Measurements from ENCODE around the gene TXNDC9.
"Not testable (repeated sequence)": the region's sequence is repeated elsewhere in the genome, so short reads cannot be mapped to it uniquely, and the experiment has no call there.

Gene TXNDC9

GRCh38 chr2:99335911-99336803 is at the start of gene TXNDC9:
TSS of gene TXNDC9 (minus strand) at chr2:99336333. CDS start at chr2:99333210, 3,123 bp downstream.
- peak; percentile 98 for DNase-seq

- DNase-seq: no peak
Measured at GRCh38 chr2:99382143-99382542, 46.0 kb upstream of the TXNDC9 start.

GRCh38 chr2:99380376-99381010 is 44.4 kb upstream of the TXNDC9 start:
- DNase-seq: no peak

GRCh38 chr2:99377879-99378278 is 41.7 kb upstream of the TXNDC9 start:
- DNase-seq: no peak

- DNase-seq: no peak
Measured at GRCh38 chr2:99376254-99376864, 40.2 kb upstream of the TXNDC9 start.

- DNase-seq: no peak
Measured at GRCh38 chr2:99374747-99375146, 38.6 kb upstream of the TXNDC9 start.

GRCh38 chr2:99373144-99373543 is 37.0 kb upstream of the TXNDC9 start:
- no peak for DNase-seq

- not testable (repeated sequence) for DNase-seq
Measured at GRCh38 chr2:99368854-99369253, 32.7 kb upstream of the TXNDC9 start.

GRCh38 chr2:99365661-99366060 is 29.5 kb upstream of the TXNDC9 start:
- no peak for DNase-seq

- no peak for DNase-seq
Measured at GRCh38 chr2:99356853-99357252, 20.7 kb upstream of the TXNDC9 start.

- not testable (repeated sequence) for DNase-seq
Measured at GRCh38 chr2:99354825-99355224, 18.7 kb upstream of the TXNDC9 start.

- DNase-seq: no peak
Measured at GRCh38 chr2:99354070-99354469, 17.9 kb upstream of the TXNDC9 start.

GRCh38 chr2:99350194-99350593 is 14.1 kb upstream of the TXNDC9 start:
- DNase-seq: no peak

GRCh38 chr2:99348173-99348572 is 12.0 kb upstream of the TXNDC9 start:
- DNase-seq: no peak

- no peak for DNase-seq
Measured at GRCh38 chr2:99346218-99346617, 10.1 kb upstream of the TXNDC9 start.

- not testable (repeated sequence) for DNase-seq
Measured at GRCh38 chr2:99345446-99345845, 9.3 kb upstream of the TXNDC9 start.

GRCh38 chr2:99342536-99342935 is 6.4 kb upstream of the TXNDC9 start:
- no peak for DNase-seq

- DNase-seq: no peak
Measured at GRCh38 chr2:99340669-99341236, 4.6 kb upstream of the TXNDC9 start.

GRCh38 chr2:99338029-99338585 is 2.0 kb upstream of the TXNDC9 start:
- peak; percentile 42 for DNase-seq

GRCh38 chr2:99337113-99338028 is 1.2 kb upstream of the TXNDC9 start, which contains the start of gene EIF5B:
TSS of gene EIF5B (plus strand) at chr2:99337389. CDS start at chr2:99337555, 166 bp downstream.
- DNase-seq: peak; percentile 84

GRCh38 chr2:99336804-99337112 is 625 bp upstream of the TXNDC9 start:
- peak; percentile 84 for DNase-seq

- DNase-seq: no peak
Measured at GRCh38 chr2:99325384-99325783, 10.7 kb downstream of the TXNDC9 start.

Measured in NCI-H510A treated with DMSO at 0.1 percent for 48 hours (cell line).